OCI-LY7 (cell line): ENCODE measurements around the gene RNF167.

ENCODE experiments used
- EZH2phosphoT487 ChIP-seq: fragments of 200-600 bp; sonication (generic); IDR thresholded peaks from 2 replicates; pipeline ENCODE4 v1.6.1; 2018; ENCODE audit warnings: low read depth, borderline replicate concordance, mild to moderate bottlenecking, mixed run types, antibody characterized with exemption, low read length, moderate library complexity, mixed read lengths
- TF ChIP-seq, protein P1 (sequence below): fragments of 200-600 bp; sonication (generic); conservative IDR thresholded peaks from 2 replicates; pipeline ENCODE4 v1.5.1; 2014; ENCODE audit warnings: mild to moderate bottlenecking, antibody characterized with exemption, low read length, moderate library complexity, mixed read lengths

DNA sequence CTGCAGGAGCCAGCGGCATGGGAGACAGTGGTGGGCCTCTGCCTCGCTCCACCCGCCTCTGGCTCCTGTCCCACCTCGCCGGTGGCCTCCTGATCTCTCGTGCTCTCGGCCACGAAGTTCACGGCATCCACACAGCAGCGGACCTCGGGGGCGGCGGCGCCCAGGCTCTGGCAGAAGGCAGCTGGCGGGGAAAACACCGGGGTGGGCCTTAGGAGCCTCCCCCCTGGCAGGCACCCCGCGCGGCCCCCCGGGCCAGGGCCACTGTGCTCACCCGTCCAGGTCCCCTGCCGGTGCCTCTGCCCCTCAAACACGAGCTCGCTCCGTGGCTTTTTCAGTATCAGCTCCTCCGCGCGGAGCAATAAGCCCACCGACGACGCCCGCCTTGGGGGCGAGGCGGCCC is 41.1 kb upstream of the RNF167 start:
- TF ChIP-seq, protein P1, sequence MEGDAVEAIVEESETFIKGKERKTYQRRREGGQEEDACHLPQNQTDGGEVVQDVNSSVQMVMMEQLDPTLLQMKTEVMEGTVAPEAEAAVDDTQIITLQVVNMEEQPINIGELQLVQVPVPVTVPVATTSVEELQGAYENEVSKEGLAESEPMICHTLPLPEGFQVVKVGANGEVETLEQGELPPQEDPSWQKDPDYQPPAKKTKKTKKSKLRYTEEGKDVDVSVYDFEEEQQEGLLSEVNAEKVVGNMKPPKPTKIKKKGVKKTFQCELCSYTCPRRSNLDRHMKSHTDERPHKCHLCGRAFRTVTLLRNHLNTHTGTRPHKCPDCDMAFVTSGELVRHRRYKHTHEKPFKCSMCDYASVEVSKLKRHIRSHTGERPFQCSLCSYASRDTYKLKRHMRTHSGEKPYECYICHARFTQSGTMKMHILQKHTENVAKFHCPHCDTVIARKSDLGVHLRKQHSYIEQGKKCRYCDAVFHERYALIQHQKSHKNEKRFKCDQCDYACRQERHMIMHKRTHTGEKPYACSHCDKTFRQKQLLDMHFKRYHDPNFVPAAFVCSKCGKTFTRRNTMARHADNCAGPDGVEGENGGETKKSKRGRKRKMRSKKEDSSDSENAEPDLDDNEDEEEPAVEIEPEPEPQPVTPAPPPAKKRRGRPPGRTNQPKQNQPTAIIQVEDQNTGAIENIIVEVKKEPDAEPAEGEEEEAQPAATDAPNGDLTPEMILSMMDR = no peak
- no peak for TF ChIP-seq EZH2phosphoT487
